NCI-H128 (cell line): Measurements from ENCODE around the gene ANAPC5.
"Not testable (repeated sequence)": the region's sequence is repeated elsewhere in the genome, so short reads cannot be mapped to it uniquely, and the experiment has no call there.

Source experiments
- DNase-seq: peaks from one replicate; lab custom pipeline; 2025; ENCODE audit not compliant: unreplicated experiment; lab: John Stamatoyannopoulos, UW

The ANAPC5 gene

GRCh38 chr12:121351820-121352681 lies at the start of gene ANAPC5:
TSS of gene ANAPC5 (minus strand) at chr12:121352411. CDS start at chr12:121352340, 71 bp downstream.
- peak; percentile 96 for DNase-seq

- no peak for DNase-seq
Measured at GRCh38 chr12:121400332-121401139, 48.3 kb upstream of the ANAPC5 start.

- peak; percentile 96 for DNase-seq
Measured at GRCh38 chr12:121399391-121400331, 47.5 kb upstream of the ANAPC5 start, which contains the start of gene RNF34. TSS of gene RNF34 (plus strand) at chr12:121400118. CDS start at chr12:121400213, 95 bp downstream.

- no peak for DNase-seq
Measured at GRCh38 chr12:121398355-121398754, 46.1 kb upstream of the ANAPC5 start.

GRCh38 chr12:121397521-121397920 lies 45.3 kb upstream of the ANAPC5 start:
- DNase-seq = no peak

- DNase-seq = no peak
Measured at GRCh38 chr12:121392325-121392716, 40.1 kb upstream of the ANAPC5 start.

GRCh38 chr12:121391619-121392324 lies 39.6 kb upstream of the ANAPC5 start:
- no peak for DNase-seq

GRCh38 chr12:121390856-121391255 lies 38.6 kb upstream of the ANAPC5 start:
- no peak for DNase-seq

- DNase-seq = no peak
Measured at GRCh38 chr12:121388421-121388981, 36.3 kb upstream of the ANAPC5 start.

- not testable (repeated sequence) for DNase-seq
Measured at GRCh38 chr12:121384891-121385290, 32.7 kb upstream of the ANAPC5 start.

GRCh38 chr12:121383601-121384021 lies 31.4 kb upstream of the ANAPC5 start:
- DNase-seq = no peak

GRCh38 chr12:121379945-121380344 lies 27.7 kb upstream of the ANAPC5 start:
- DNase-seq = no peak

- no peak for DNase-seq
Measured at GRCh38 chr12:121378736-121379135, 26.5 kb upstream of the ANAPC5 start.

- no peak for DNase-seq
Measured at GRCh38 chr12:121376754-121377697, 24.8 kb upstream of the ANAPC5 start.

GRCh38 chr12:121374945-121375584 lies 22.9 kb upstream of the ANAPC5 start:
- not testable (repeated sequence) for DNase-seq

- DNase-seq = not testable (repeated sequence)
Measured at GRCh38 chr12:121374336-121374735, 22.1 kb upstream of the ANAPC5 start.

GRCh38 chr12:121373755-121374154 lies 21.5 kb upstream of the ANAPC5 start:
- no peak for DNase-seq

GRCh38 chr12:121371404-121371803 lies 19.2 kb upstream of the ANAPC5 start:
- no peak for DNase-seq
